HepG2 (cell line): ENCODE measurements around the gene LSS. TPM values are rescaled to one million over a fixed set of nuclear protein-coding genes. Genes with fewer than 3 reads are reported as not detected.

Experiments
- AGO2 ChIP-seq: fragments of 200-400 bp; formaldehyde crosslinking; optimal IDR thresholded peaks from 2 replicates; pipeline ENCODE3; 2017; ENCODE audit warnings: mild to moderate bottlenecking, low read depth, low read length, moderate library complexity
- CENPT ChIP-seq: sonication (generic); formaldehyde crosslinking; IDR thresholded peaks from 2 replicates; pipeline ENCODE4 v1.8.0; 2022; ENCODE audit warnings: low read depth, mild to moderate bottlenecking, moderate library complexity, missing genetic modification reagents
- GATAD2A ChIP-seq: IDR thresholded peaks from 2 replicates; pipeline ENCODE4 v1.6.1; 2016
- HCFC1 ChIP-seq: fragments of 150-350 bp; IDR thresholded peaks from 2 replicates; pipeline ENCODE4 v1.6.1; 2014; ENCODE audit warnings: low read depth, low read length
- HNF1A ChIP-seq, 2 experiments: sonication (generic) in 1 of 2; formaldehyde crosslinking in 1 of 2; IDR thresholded peaks; 2 replicates each; pipeline versions ENCODE4 v1.4.0 to v1.6.1; 2016 to 2020; ENCODE audit warnings: borderline replicate concordance in 1 of 2, low read depth in 1 of 2, mild to moderate bottlenecking in 1 of 2, missing genetic modification reagents in 1 of 2
- KDM3A ChIP-seq: IDR thresholded peaks from 2 replicates; pipeline ENCODE4 v1.6.1; 2018; ENCODE audit warnings: low read depth, missing compliant biosample characterization
- NFE2L1 ChIP-seq: sonication (generic); formaldehyde crosslinking; IDR thresholded peaks from 2 replicates; pipeline ENCODE4 v1.4.0; 2020; ENCODE audit warnings: missing genetic modification reagents, mild to moderate bottlenecking, borderline replicate concordance
- NFE2L2 ChIP-seq: fragments of 150-350 bp; IDR thresholded peaks from 2 replicates; pipeline ENCODE4 v1.6.1; 2014; ENCODE audit warnings: low read length
- NFKB2 ChIP-seq: sonication (generic); formaldehyde crosslinking; IDR thresholded peaks from 2 replicates; pipeline ENCODE4 v1.4.0; 2020; ENCODE audit warnings: missing genetic modification reagents, borderline replicate concordance
- POLR2AphosphoS2 ChIP-seq: IDR thresholded peaks from 2 replicates; pipeline ENCODE4 v1.6.1; 2011; ENCODE audit warnings: low read depth, low read length, improper control_type of control experiment
- RNF219 ChIP-seq: sonication (generic); formaldehyde crosslinking; IDR thresholded peaks from 2 replicates; pipeline ENCODE4 v1.5.0; 2020; ENCODE audit warnings: mild to moderate bottlenecking, missing genetic modification reagents
- TEF ChIP-seq: sonication (generic); formaldehyde crosslinking; IDR thresholded peaks from 2 replicates; pipeline ENCODE4 v1.5.0; 2020; ENCODE audit warnings: missing genetic modification reagents
- TFAP4 ChIP-seq: sonication (generic); IDR thresholded peaks from 2 replicates; pipeline ENCODE4 v1.6.1; 2016; ENCODE audit warnings: low read depth, borderline replicate concordance
- XBP1 ChIP-seq: sonication (generic); formaldehyde crosslinking; IDR thresholded peaks from 2 replicates; pipeline ENCODE4 v1.5.0; 2020; ENCODE audit warnings: missing genetic modification reagents
- ZFP36 ChIP-seq: fragments of 150-350 bp; IDR thresholded peaks from 2 replicates; pipeline ENCODE4 v1.6.1; 2018; ENCODE audit warnings: borderline replicate concordance, low read length, low read depth; ENCODE audit not compliant: partially characterized antibody
- ZNF713 ChIP-seq: sonication (generic); formaldehyde crosslinking; IDR thresholded peaks from 2 replicates; pipeline ENCODE4 v1.4.0; 2020; ENCODE audit warnings: mild to moderate bottlenecking, missing genetic modification reagents
- ZSCAN9 ChIP-seq: IDR thresholded peaks from 2 replicates; pipeline ENCODE4 v1.6.1; 2016; ENCODE audit warnings: borderline replicate concordance
- polyA plus RNA-seq, 8 experiments: library from polyadenylated mRNA; depleted of rRNA in 3 of 8; stranded (reverse) in 7 of 8; unstranded in 1 of 8; fragments of >200 nt; fragmentation: Illumina TruSeq in 4 of 8; extraction: Trizol in 4 of 8; gene quantifications; 2 replicates each; pipeline versions ENCODE4 v1.2.1 to v1.2.3, GENCODE V29; 2011 to 2016; ENCODE audit warnings: low read depth in 4 of 8, missing spikeins in 1 of 8, mixed read lengths in 1 of 8; ENCODE audit not compliant: insufficient read depth in 1 of 8
- total RNA-seq, 5 experiments: library from RNA; depleted of rRNA; stranded (reverse); fragments of >200 nt; fragmentation: Illumina TruSeq; extraction: Trizol; gene quantifications; 2 replicates each; pipeline ENCODE4 v1.2.3, GENCODE V29; 2016; ENCODE audit warnings: low read depth in 1 of 5

The LSS gene
- total and polyA plus RNA-seq, 2 of the 13 experiments (the other 11 are each of a cell fraction or from before 2014, with no cell fraction given): 72.6 to 113 TPM

GRCh38 chr21:46229133-46229922 is 754 bp upstream of the LSS start (continued):
- TF ChIP-seq RNF219 (CRISPR knock-in tag) (no peak), TEF (CRISPR knock-in tag) (no peak), XBP1 (no peak), CENPT (CRISPR knock-in tag) (no peak), NFE2L2 (no peak), POLR2AphosphoS2 (no peak), ZNF713 (CRISPR knock-in tag) (no peak), TFAP4 (no peak), GATAD2A (CRISPR knock-in tag) (0 out of 2 replicates have a peak, but pooled peaks have one; percentile 4), ZSCAN9 (CRISPR knock-in tag) (no peak), HNF1A (IDR thresholded peaks at IDR 0.05; ENCODE audit: low read depth) (no peak), HNF1A (CRISPR knock-in tag; IDR thresholded peaks at IDR 0.05; ENCODE audit: borderline replicate concordance) (peak; percentile 33; the same call in 1 of the 2 replicates), AGO2 (peak; percentile 50), NFE2L1 (CRISPR knock-in tag) (no peak), HCFC1 (no peak), ZFP36 (no peak), NFKB2 (CRISPR knock-in tag) (peak; percentile 69; the same call in 1 of the 2 replicates), KDM3A (no peak)
